ENCODE results near the gene LRMDA. TPM values are rescaled to one million over a fixed set of nuclear protein-coding genes. Genes with fewer than 3 reads are reported as not detected.

The LRMDA gene
- polyA plus RNA-seq, 1 donor from 2014 or later: not detected

DNA sequence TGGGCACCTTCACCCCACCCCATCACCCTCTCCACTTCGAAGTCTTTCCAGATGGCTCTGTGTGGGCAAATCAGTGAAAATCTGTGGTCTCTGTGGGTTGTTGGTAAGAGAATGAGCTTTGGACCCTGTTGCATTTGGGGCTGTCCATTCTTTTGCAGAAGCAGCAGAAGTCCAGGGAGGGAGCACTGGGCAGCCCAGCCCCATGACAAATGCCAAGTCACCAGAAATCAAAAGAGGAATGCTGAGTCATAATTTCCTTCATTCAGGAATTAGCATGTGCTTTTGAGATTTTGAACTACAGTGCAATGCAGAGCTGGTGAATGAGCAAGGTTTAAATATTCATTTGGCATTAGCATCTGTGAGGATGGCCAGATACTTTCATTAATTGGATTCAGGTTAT lies 556.2 kb downstream of the LRMDA start:
- H3K36me3 Mint-ChIP-seq: peaks cover 1% of the 10 kb centered on the region
- H3K9me3 Mint-ChIP-seq: no peaks in the 10 kb centered on the region
- no peaks in the 10 kb centered on the region for H3K27me3 Mint-ChIP-seq
- no peak overlapping the region for H3K27ac Mint-ChIP-seq
- no peaks in the 10 kb centered on the region for H3K4me1 Mint-ChIP-seq
- no peak overlapping the region for H3K4me3 Mint-ChIP-seq

DNA sequence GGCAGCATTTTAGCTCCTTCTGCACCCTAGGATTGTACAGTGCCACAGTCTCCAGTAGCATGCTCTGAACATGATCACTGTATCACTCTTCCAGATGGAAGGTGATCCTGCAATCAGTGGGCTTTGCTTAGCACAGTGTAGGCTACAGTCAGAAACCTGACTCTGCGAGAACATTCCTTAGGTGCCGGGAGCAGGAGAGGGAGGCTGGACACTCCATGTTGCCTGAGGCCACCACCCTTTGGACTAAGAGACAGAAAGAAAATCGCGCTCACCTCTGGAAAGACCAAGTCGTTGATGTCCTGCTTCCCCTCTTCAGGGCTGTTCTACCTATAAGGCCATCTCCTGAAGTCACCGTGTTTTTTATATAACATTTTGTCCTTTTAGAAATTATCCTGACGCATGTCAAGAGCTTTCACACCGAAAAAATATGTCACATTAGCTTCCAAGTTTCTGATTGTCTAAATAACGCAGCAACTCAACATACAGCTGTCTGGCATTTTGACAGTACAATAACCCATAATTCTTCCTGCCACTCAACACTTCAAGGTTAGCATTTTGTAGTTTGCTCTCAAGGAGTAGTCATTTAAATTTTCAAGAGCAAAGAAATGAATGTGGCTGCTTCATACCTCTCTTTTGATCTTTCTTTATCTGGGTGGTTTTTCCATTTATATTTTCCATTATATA lies 563.1 kb downstream of the LRMDA start:
- H3K27me3 Mint-ChIP-seq: no peaks in the 10 kb centered on the region

DNA sequence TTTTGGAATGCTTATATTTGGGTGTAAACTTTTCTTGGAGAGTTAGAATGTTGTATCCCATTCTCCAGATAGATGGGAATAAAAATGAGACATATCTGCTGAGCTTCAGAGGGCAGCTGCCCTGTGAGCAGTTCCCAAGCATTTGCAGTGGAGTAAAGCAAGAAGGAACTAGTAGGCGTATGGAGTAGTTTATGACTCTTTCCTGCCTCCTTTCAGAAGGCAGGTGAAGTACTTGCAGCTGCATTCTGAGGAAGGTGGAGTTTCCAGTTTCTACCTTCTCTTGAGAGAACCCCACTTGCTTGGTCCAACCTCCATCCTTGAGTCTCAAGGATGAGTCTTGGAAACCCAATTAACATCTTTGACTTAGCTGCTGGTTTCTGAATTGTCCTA lies 563.6 kb downstream of the LRMDA start:
- Mint-ChIP-seq H3K4me1 (no peaks in the 10 kb centered on the region), H3K4me3 (no peak overlapping the region), H3K27me3 (no peaks in the 10 kb centered on the region), H3K9me3 (no peaks in the 10 kb centered on the region), H3K36me3 (peaks cover 1% of the 10 kb centered on the region), H3K27ac (no peak overlapping the region)

More for the DNA sequence above, 563.1 kb downstream of the LRMDA start:
- Mint-ChIP-seq H3K4me3 (no peak overlapping the region), H3K4me1 (no peaks in the 10 kb centered on the region), H3K36me3 (peaks cover 1% of the 10 kb centered on the region), H3K27ac (no peak overlapping the region), H3K9me3 (no peaks in the 10 kb centered on the region)

DNA sequence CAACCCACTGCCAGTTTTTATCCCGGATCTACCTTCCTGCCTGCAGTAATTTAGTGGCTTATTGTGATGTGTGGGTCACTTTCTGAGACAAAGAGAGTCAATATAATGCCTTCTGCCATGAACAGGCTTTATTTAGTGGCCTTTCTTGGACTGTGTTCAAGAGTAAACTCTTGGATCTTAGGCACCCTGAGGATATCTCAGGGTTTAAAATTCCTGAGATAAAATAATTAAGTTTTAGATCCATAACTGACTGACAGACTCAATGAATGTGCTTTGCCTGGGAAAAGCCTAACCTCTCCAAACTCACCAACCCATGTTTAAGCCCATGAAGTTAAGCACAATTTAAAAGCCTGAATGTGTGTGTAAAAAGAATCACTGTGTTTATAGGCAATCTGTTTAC lies 564.3 kb downstream of the LRMDA start:
- no peaks in the 10 kb centered on the region for H3K36me3 Mint-ChIP-seq
- H3K9me3 Mint-ChIP-seq: no peaks in the 10 kb centered on the region
- no peak overlapping the region for H3K27ac Mint-ChIP-seq
- no peak overlapping the region for H3K4me3 Mint-ChIP-seq
- no peaks in the 10 kb centered on the region for H3K4me1 Mint-ChIP-seq
- H3K27me3 Mint-ChIP-seq: no peaks in the 10 kb centered on the region

DNA sequence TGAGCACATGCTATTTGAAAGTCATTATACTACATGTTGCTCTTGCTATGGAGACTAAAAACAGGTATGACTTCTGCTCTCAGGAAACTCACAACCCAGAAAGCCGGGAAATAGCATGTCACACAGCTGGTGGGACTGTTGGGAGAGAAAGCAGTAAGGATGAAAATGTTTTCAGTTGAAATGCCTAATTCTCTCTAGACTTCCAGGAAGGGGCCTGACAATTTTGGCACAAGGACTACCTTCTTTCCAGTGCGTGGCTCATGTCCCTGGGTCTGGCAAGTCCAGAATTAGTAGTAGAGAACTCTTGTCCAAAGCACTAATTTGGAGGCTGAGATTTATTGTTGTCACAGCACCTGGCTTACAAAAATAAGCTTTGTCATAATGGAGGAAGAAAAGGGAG lies 567.6 kb downstream of the LRMDA start:
- Mint-ChIP-seq H3K9me3 (no peaks in the 10 kb centered on the region), H3K4me1 (no peaks in the 10 kb centered on the region), H3K4me3 (no peak overlapping the region), H3K27me3 (no peaks in the 10 kb centered on the region), H3K36me3 (no peaks in the 10 kb centered on the region), H3K27ac (no peak overlapping the region)

DNA sequence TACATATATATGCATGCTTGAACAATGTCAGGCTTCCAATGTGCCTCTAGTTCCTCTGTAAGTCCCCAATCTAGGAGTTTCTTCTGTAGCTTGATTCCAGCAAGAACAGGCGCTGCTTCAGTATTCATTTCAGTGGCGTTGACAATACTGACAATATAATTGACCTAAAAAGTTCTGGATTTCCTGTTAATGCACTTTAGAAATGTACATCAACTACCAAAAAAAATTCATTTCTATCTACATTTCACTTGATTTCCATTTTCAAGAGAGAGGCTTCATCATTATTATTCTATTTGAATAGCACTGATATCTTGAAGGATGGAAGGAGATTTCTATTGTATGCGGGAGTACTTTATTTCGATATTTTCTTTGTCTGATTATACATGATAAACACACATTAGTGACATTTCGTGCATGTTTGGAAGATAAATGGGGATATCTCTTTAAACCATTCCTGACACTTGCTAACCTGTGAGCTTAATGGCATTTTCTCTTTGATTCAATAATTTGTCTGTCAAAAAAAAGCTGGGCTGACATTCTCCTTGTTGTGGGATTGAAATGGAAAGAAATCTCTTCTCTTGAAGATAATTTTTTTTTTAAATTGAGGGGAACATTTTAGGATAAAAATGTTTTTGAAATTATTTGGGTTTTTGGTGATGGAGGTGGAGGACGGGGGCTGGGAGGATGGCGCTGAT lies 568.2 kb downstream of the LRMDA start:
- no peak overlapping the region for H3K27ac Mint-ChIP-seq

DNA sequence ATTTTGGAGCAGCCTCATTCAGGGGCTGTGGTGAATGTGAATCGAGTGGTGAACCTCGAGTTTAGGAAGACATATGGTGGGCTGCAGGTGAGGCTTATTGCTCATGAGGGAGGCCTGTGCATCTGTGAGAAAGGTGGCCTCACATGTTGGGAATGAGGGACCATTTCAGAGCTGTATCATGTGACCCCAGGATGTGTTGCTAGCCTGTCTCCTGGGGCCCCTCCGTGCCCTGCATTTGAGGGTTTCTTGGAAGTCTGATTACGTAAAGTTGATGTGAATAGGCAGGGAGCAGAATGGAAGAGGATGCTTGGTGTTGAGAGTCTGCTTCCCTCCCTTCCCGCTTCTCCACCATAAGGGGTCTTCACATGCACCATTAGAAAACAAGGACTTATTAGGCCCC lies 569.1 kb downstream of the LRMDA start:
- no peaks in the 10 kb centered on the region for H3K4me1 Mint-ChIP-seq
- no peaks in the 10 kb centered on the region for H3K27me3 Mint-ChIP-seq
- H3K9me3 Mint-ChIP-seq: no peaks in the 10 kb centered on the region
- no peak overlapping the region for H3K4me3 Mint-ChIP-seq
- H3K36me3 Mint-ChIP-seq: no peaks in the 10 kb centered on the region
- no peak overlapping the region for H3K27ac Mint-ChIP-seq

More for the DNA sequence above, 568.2 kb downstream of the LRMDA start:
- Mint-ChIP-seq H3K36me3 (no peaks in the 10 kb centered on the region), H3K4me1 (no peaks in the 10 kb centered on the region), H3K27me3 (no peaks in the 10 kb centered on the region), H3K4me3 (no peak overlapping the region), H3K9me3 (no peaks in the 10 kb centered on the region)

DNA sequence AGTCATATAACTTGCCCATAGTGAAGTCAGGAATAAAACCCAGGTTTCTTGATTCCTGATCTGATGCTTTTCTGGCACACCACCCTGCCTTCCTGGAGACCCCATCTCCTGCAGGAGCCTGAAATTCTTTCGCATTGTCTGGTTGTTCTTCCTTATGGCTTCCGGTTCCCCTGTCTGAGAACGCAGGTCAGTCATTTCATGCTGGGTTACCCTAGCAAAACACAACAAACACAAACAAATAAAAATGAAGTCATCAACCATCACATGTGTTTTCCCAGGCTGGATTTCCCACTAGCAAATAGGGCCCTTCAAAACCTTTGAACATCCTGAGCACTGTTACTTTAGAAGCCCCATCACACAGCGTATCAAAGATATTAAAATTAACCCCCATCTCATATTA lies 569.6 kb downstream of the LRMDA start:
- no peaks in the 10 kb centered on the region for H3K4me1 Mint-ChIP-seq
- H3K27me3 Mint-ChIP-seq: no peaks in the 10 kb centered on the region
- no peaks in the 10 kb centered on the region for H3K9me3 Mint-ChIP-seq
- no peak overlapping the region for H3K27ac Mint-ChIP-seq
- H3K36me3 Mint-ChIP-seq: no peaks in the 10 kb centered on the region
- no peak overlapping the region for H3K4me3 Mint-ChIP-seq

DNA sequence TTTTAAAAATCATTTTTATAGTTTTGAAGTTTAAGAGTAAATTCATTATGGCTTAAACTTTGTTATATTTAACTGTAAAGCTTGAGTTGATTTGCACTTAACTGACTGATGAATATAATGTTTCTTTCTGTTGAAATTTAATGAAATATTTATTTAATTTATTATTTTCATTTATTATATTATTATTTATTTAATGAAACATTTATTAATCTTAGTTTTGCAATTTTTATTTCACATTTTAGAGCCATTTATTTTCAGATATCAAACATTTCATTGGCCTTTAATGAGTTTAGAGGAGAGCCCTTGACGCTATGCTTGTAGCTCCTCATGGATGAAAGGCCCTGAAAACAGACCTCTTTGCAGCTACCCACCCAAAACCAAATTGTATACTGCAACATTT lies 570.0 kb downstream of the LRMDA start:
- Mint-ChIP-seq H3K27me3 (no peaks in the 10 kb centered on the region), H3K9me3 (no peaks in the 10 kb centered on the region), H3K36me3 (no peaks in the 10 kb centered on the region), H3K4me3 (no peak overlapping the region), H3K4me1 (no peaks in the 10 kb centered on the region), H3K27ac (no peak overlapping the region)

DNA sequence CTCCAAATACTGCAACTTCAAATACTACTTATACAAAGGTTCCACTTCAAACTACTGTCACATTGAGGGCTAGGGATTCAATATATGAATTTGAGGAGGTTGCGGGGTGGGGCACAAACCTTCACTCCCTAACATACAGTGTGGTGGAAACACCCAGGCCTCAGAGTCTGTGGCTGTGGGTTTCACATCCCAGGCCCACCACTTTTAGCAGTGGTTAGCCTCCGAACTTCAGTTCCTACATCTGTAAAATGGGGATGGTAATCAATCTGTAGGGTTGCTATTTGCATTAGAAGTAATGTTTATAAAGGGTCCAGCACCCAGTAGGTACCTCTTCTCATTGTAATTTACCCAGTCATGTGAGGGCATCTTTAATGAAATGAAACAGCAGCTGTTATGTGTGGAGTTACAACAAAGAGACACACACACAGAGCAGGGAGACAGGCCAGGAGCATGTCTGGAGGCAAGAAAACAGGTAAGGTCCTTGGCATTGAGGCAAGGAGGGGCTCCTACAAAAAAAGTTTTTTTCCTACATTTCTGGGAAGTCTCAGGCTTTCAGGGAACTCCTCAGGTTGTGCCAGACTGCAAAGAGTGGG lies 570.9 kb downstream of the LRMDA start:
- H3K4me1 Mint-ChIP-seq: no peaks in the 10 kb centered on the region
- no peaks in the 10 kb centered on the region for H3K27me3 Mint-ChIP-seq
- H3K9me3 Mint-ChIP-seq: no peaks in the 10 kb centered on the region
- no peak overlapping the region for H3K27ac Mint-ChIP-seq
- H3K36me3 Mint-ChIP-seq: no peaks in the 10 kb centered on the region
- H3K4me3 Mint-ChIP-seq: no peak overlapping the region

DNA sequence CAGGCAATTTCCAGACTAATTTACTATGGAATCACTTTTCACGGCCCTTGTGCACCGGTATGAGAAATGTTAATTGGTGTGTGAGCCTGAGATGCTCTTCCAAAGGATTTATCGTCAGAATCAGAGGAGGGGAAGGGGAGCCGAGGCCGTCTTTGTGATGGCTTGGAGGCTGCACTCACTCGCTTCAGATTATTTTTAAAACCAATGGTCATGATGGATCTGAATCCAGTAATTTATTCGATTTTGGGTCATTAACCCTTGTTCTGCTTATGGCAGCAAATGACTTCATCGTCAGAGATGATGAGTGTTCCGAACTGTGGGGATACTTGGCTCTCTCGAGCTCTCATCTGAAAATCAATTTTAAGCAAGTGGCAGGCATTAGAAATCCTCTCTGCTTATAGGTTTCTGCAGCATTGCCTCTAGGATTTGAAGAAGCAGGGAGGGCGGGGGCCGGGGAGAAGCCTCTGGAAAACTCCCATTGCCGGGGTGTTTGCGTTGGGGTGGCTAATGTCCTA lies 576.3 kb downstream of the LRMDA start:
- Mint-ChIP-seq H3K27ac (no peak overlapping the region), H3K9me3 (no peaks in the 10 kb centered on the region), H3K36me3 (no peaks in the 10 kb centered on the region), H3K4me3 (no peak overlapping the region), H3K4me1 (no peaks in the 10 kb centered on the region), H3K27me3 (peaks cover 3% of the 10 kb centered on the region)

DNA sequence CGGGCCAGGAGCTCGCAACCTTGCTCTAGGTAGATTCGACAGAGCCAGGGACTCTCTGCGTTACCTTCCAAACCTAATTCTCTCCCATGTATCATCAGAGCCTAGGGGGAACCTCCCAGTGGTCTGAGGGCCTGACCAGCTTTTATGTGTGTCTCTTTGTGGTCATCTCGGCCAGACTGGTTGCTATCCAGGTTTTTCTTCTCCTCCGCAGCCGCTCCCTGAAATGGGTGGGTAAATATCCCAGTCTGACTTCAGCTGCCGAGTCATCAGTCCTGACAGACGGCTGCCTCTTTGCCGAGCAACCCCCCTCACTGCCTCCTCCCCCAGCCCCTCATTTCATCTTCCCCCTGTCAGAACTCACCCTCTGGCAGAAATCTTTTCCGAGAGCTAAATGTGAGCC lies 578.1 kb downstream of the LRMDA start:
- H3K4me3 Mint-ChIP-seq: no peak overlapping the region
- H3K4me1 Mint-ChIP-seq: no peaks in the 10 kb centered on the region
- H3K9me3 Mint-ChIP-seq: no peaks in the 10 kb centered on the region

DNA sequence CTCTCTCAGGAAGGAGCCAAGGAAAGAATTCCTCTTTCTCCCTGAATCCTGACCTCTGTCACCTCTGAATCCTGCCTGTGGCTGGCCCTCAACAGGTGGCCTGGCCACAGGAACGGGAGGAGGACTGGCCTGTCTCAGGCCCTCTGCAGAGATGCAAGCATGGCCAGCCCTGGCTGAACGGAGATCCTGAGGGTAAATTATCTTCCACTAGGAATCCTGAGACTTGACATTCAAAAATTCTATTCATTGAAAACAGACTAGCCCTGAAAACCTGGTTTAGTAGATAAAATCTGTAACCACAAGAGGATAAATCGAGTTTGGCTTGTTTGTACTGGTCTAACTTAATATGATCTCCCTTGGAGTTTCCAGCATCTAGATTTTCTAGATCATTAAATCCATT lies 579.3 kb downstream of the LRMDA start:
- peaks cover 3% of the 10 kb centered on the region for H3K27me3 Mint-ChIP-seq
- H3K4me3 Mint-ChIP-seq: no peak overlapping the region
- no peaks in the 10 kb centered on the region for H3K36me3 Mint-ChIP-seq
- H3K4me1 Mint-ChIP-seq: no peaks in the 10 kb centered on the region
- H3K9me3 Mint-ChIP-seq: no peaks in the 10 kb centered on the region
- H3K27ac Mint-ChIP-seq: no peak overlapping the region

More for the DNA sequence above, 578.1 kb downstream of the LRMDA start:
- no peak overlapping the region for H3K27ac Mint-ChIP-seq
- H3K36me3 Mint-ChIP-seq: no peaks in the 10 kb centered on the region
- H3K27me3 Mint-ChIP-seq: peaks cover 3% of the 10 kb centered on the region

DNA sequence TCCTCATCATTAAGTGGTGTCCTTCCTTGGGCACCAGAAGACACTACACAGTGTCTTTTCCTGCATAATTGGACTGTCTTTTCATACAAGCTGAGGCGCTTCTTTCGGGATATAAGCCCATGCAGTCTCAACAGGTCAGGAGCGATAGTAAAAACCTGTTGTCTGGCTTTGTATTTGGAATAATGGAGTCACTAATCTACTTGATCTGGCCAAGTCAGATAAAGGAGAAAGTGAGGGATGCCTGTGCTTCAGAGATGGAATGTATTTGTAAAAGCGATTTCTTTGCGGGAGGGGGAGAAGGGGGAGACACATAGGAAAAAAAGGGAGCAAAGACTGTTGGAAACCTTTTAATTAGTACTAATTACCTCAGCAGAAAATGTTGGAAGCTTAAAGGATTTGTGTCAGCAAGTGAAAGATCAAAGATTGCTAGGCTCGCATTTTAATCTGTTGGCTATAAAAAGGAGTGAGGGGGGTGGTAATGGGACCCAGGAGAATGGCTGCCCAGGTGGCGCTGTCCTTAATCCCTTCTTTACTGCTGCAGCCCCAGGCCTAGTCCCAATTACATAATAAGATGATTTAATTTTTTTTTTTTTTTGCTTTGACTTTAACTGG lies 581.4 kb downstream of the LRMDA start:
- H3K4me1 Mint-ChIP-seq: no peaks in the 10 kb centered on the region
- H3K27ac Mint-ChIP-seq: no peak overlapping the region
- no peak overlapping the region for H3K4me3 Mint-ChIP-seq
- no peaks in the 10 kb centered on the region for H3K36me3 Mint-ChIP-seq
- H3K9me3 Mint-ChIP-seq: no peaks in the 10 kb centered on the region
- peaks cover 3% of the 10 kb centered on the region for H3K27me3 Mint-ChIP-seq

DNA sequence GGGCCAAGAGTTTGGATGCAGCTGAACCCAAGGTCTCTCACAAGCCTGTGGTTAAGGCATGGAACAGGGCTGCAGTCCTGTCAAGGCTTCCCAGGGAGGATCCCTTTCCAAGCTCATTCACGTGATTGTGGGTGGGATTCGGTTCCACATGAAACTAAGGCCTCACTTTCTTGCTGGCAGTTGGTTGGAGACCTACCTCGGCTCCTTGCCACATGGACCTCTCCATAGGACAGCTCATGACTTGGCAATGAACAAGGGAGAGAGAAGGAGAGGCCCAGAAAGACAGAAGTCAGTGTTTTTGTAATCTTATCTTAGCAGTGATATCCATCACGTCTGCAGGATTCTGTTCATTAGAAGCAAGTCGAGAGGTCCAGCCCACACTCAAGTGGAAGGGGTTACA lies 583.8 kb downstream of the LRMDA start:
- Mint-ChIP-seq H3K4me1 (no peaks in the 10 kb centered on the region), H3K27ac (no peak overlapping the region), H3K36me3 (peaks cover 1% of the 10 kb centered on the region), H3K4me3 (no peak overlapping the region), H3K9me3 (peaks cover 0 to 1% (median 0%) of the 10 kb centered on the region in 3 donors), H3K27me3 (peaks cover 1% of the 10 kb centered on the region)

All from IgD-negative memory B cell (primary cell).